Smooth muscle cell (in vitro differentiated cells): ENCODE data around the gene LECT2. TPM values are rescaled to one million over a fixed set of nuclear protein-coding genes. Genes with fewer than 3 reads are reported as not detected.

Experiments
- DNase-seq: peaks from one replicate; lab custom pipeline; 2025; ENCODE audit not compliant: unreplicated experiment; lab: John Stamatoyannopoulos, UW
- H2AFZ ChIP-seq: fragments of 200-600 bp; sonication (generic); 2 replicates; pipeline ENCODE4 v1.6.0; 2016; ENCODE audit warnings: antibody characterized with exemption, low read depth, mild to moderate bottlenecking
- H3F3A ChIP-seq: fragments of 200-600 bp; sonication (generic); 2 replicates; pipeline ENCODE4 v1.6.0; 2017; ENCODE audit warnings: antibody characterized with exemption, low read depth
- H3K27ac ChIP-seq: fragments of 200-600 bp; sonication (generic); 2 replicates; pipeline ENCODE4 v1.5.1; 2016; ENCODE audit warnings: low read depth, mild to moderate bottlenecking
- H3K27me3 ChIP-seq: fragments of 200-600 bp; sonication (generic); 2 replicates; pipeline ENCODE4 v1.6.1; 2016; ENCODE audit warnings: low read depth, mild to moderate bottlenecking
- H3K36me3 ChIP-seq: fragments of 200-600 bp; sonication (generic); 2 replicates; pipeline ENCODE4 v1.5.1; 2016; ENCODE audit warnings: low read depth
- H3K4me1 ChIP-seq: fragments of 200-600 bp; sonication (generic); 2 replicates; pipeline ENCODE4 v1.5.1; 2016; ENCODE audit warnings: low read depth
- H3K4me2 ChIP-seq: fragments of 200-600 bp; sonication (generic); 2 replicates; pipeline ENCODE4 v1.6.0; 2016; ENCODE audit warnings: mild to moderate bottlenecking
- H3K4me3 ChIP-seq: fragments of 200-600 bp; sonication (generic); 2 replicates; pipeline ENCODE4 v1.5.1; 2016; ENCODE audit warnings: mild to moderate bottlenecking
- H3K79me2 ChIP-seq: fragments of 200-600 bp; sonication (generic); 2 replicates; pipeline ENCODE4 v1.6.0; 2016; ENCODE audit warnings: low read depth, mild to moderate bottlenecking
- H3K9ac ChIP-seq: fragments of 200-600 bp; sonication (generic); 2 replicates; pipeline ENCODE4 v1.6.0; 2016; ENCODE audit warnings: low read depth
- H3K9me3 ChIP-seq: fragments of 200-600 bp; sonication (generic); replicated peaks from 2 replicates; pipeline ENCODE4 v1.5.1; 2016; ENCODE audit warnings: low read depth
- H4K20me1 ChIP-seq: fragments of 200-600 bp; sonication (generic); 2 replicates; pipeline ENCODE4 v1.6.0; 2016; ENCODE audit warnings: low read depth
- WGBS: methylation state at CpG from one replicate; pipeline ENCODE4 v1.1.7; 2016; ENCODE audit warnings: low lambda C conversion rate; 5-methylcytosine and 5-hydroxymethylcytosine counted together
- polyA plus RNA-seq: library from polyadenylated mRNA; unstranded; fragments of >200 nt; fragmentation: Nextera tagmentation; extraction: Ambion mirVana; gene quantifications from 2 replicates; pipeline ENCODE4 v1.2.1, GENCODE V29; 2016
- total RNA-seq: library from RNA; depleted of rRNA; stranded (reverse); fragments of >200 nt; gene quantifications from 2 replicates; pipeline ENCODE4 v1.2.3, GENCODE V29; 2014
- TF ChIP-seq, protein P1 (sequence below): fragments of 200-600 bp; sonication (generic); IDR thresholded peaks from 2 replicates; pipeline ENCODE4 v1.5.1; 2017; ENCODE audit warnings: borderline replicate concordance, mild to moderate bottlenecking, antibody characterized with exemption; ENCODE audit not compliant: insufficient read depth, poor library complexity, severe bottlenecking

LECT2 gene
- total and polyA plus RNA-seq, 2 experiments from 2014 or later, result not detected

DNA sequence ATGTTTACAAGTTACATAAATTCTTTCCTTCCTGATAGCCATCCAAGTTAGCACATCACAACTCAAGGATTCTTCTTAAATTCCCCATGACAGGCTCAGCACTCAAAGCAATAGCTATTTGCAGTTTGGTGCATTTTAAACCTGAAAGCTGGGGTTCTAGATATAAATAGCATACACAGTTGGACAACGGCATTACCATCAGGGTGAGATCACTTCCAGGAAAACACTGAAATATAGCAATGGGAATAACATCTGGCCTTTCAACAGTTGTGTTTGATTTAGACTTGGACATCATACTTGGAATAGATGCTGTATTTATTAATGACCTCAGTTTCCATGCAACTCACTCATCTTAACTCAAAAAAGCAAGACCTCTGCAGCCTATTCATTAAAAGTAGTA, 24.7 kb upstream of the LECT2 start:
- Histone ChIP-seq H3K4me3 (no peak overlapping the region), H3K9me3 (no peaks in the 10 kb centered on the region), H3K27ac (peak overlapping the region; percentile 94), H3K4me2 (peak overlapping the region; percentile 65), H3K79me2 (no peaks in the 10 kb centered on the region), H4K20me1 (no peaks in the 10 kb centered on the region), H3K9ac (no peak overlapping the region), H3K36me3 (no peaks in the 10 kb centered on the region), H3F3A (peaks cover 15% of the 10 kb centered on the region), H3K4me1 (peaks cover 6% of the 10 kb centered on the region), H2AFZ (no peak overlapping the region), H3K27me3 (no peaks in the 10 kb centered on the region)
- no peak for DNase-seq
- TF ChIP-seq, protein P1, sequence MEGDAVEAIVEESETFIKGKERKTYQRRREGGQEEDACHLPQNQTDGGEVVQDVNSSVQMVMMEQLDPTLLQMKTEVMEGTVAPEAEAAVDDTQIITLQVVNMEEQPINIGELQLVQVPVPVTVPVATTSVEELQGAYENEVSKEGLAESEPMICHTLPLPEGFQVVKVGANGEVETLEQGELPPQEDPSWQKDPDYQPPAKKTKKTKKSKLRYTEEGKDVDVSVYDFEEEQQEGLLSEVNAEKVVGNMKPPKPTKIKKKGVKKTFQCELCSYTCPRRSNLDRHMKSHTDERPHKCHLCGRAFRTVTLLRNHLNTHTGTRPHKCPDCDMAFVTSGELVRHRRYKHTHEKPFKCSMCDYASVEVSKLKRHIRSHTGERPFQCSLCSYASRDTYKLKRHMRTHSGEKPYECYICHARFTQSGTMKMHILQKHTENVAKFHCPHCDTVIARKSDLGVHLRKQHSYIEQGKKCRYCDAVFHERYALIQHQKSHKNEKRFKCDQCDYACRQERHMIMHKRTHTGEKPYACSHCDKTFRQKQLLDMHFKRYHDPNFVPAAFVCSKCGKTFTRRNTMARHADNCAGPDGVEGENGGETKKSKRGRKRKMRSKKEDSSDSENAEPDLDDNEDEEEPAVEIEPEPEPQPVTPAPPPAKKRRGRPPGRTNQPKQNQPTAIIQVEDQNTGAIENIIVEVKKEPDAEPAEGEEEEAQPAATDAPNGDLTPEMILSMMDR, result no peak
- WGBS, result 16% methylated on average over 1 of the region's 1 CpG

DNA sequence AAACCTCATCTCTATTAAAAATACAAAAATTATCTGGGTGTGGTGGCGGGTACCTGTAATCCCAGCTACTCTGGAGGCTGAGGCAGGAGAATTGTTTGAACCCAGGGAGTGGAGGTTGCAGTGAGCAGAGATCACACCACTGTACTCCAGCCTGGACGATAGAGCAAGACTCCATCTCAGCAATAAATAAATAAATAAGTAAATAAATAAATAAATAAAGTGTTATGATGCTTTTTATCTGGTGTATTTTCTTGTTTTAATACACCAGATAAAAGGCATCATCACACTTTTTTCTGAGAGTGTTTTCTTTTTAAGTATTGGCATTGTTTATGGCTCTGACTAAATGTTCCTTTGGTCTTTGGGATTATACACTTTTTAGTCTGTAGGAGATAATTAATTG, 24.2 kb upstream of the LECT2 start:
- WGBS, result 94% methylated on average over 2 of the region's 2 CpGs
- H3K9ac ChIP-seq, result no peak overlapping the region
- H3K4me3 ChIP-seq, result no peak overlapping the region
- no peaks in the 10 kb centered on the region for H3K79me2 ChIP-seq
- H2AFZ ChIP-seq, result no peak overlapping the region
- peaks cover 6% of the 10 kb centered on the region for H3K4me1 ChIP-seq
- TF ChIP-seq, protein P1, result no peak
- no peaks in the 10 kb centered on the region for H3K27me3 ChIP-seq
- H3K9me3 ChIP-seq, result no peaks in the 10 kb centered on the region
- no peak for DNase-seq
- H4K20me1 ChIP-seq, result no peaks in the 10 kb centered on the region
- H3K36me3 ChIP-seq, result no peaks in the 10 kb centered on the region
- H3K27ac ChIP-seq, result peak overlapping the region; percentile 94
- H3K4me2 ChIP-seq, result peak overlapping the region; percentile 65
- peaks cover 15% of the 10 kb centered on the region for H3F3A ChIP-seq

DNA sequence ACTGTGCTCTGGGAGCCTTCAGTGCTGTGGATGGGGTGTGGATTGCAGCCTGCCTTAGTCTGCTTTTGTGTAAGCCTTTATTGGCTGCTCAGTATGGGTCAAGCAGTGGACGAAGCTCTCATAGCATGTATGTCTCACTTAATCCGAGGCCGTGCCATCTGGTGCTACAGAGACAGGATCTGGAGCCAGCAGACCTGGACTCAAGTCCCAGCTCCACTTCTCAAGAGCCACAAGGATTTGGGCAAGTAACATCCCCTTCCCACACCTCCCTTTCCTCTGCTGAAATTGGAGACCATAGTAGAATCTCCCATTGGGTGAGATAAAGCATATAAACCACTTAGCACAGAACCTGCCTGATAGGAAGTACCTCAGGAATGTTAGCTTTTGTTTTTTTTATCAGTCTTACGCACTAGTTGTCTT, 23.4 kb upstream of the LECT2 start:
- 44% methylated on average over 4 of the region's 4 CpGs for WGBS
- DNase-seq, result no peak
- no peak overlapping the region for H2AFZ ChIP-seq

More for the DNA sequence above, 23.4 kb upstream of the LECT2 start:
- Histone ChIP-seq H3K9ac (peak overlapping the region; percentile 83), H3K79me2 (no peaks in the 10 kb centered on the region), H3K4me1 (peaks cover 6% of the 10 kb centered on the region), H3K36me3 (no peaks in the 10 kb centered on the region), H3F3A (peaks cover 15% of the 10 kb centered on the region), H3K27ac (peak overlapping the region; percentile 94), H4K20me1 (no peaks in the 10 kb centered on the region), H3K4me3 (no peak overlapping the region), H3K27me3 (no peaks in the 10 kb centered on the region), H3K9me3 (no peaks in the 10 kb centered on the region), H3K4me2 (peak overlapping the region; percentile 65)
- TF ChIP-seq, protein P1, result no peak
